HEK293 (cell line): ENCODE data around the gene FKBP8.

Source experiments
- CTCF ChIA-PET: fragments of 350-600 bp; formaldehyde crosslinking; extraction: SDS; loops from one replicate; lab custom pipeline; 2021; ENCODE audit warnings: antibody characterized with exemption; lab: Yijun Ruan, JAX
- POLR2A ChIA-PET: fragments of 300-600 bp; formaldehyde crosslinking; extraction: SDS; loops from one replicate; lab custom pipeline; 2020; ENCODE audit warnings: antibody characterized with exemption, inconsistent platforms; lab: Yijun Ruan, JAX
- H3K27ac ChIP-seq: fragments of 200-500 bp; sonication (Bioruptor generic); 2 replicates; pipeline ENCODE4 v1.5.1; 2014; ENCODE audit warnings: low read depth, low read length, control low read depth, inconsistent platforms; ENCODE audit errors: extremely low read depth
- H3K36me3 ChIP-seq, 2 experiments: fragments of 200-500 bp in 1 of 2; sonication (Bioruptor generic) in 1 of 2; 1 replicate in 1 of 2; 2 replicates in 1 of 2; pipeline ENCODE4 v1.5.1; 2014 to 2017; ENCODE audit warnings: inconsistent platforms in 2 of 2, low read length in 2 of 2; ENCODE audit not compliant: control insufficient read depth in 2 of 2, insufficient read depth in 1 of 2
- H3K4me1 ChIP-seq: fragments of 200-500 bp; sonication (Bioruptor generic); 2 replicates; pipeline ENCODE4 v1.5.1; 2014; ENCODE audit warnings: mild to moderate bottlenecking, low read length, inconsistent platforms; ENCODE audit not compliant: control insufficient read depth, insufficient read depth
- H3K4me3 ChIP-seq: 2 replicates; pipeline ENCODE4 v1.5.1; 2011; ENCODE audit warnings: low read depth, mild to moderate bottlenecking, control low read depth, low read length, moderate library complexity
- H3K9me3 ChIP-seq: fragments of 200-500 bp; sonication (Bioruptor generic); 2 replicates; pipeline ENCODE4 v1.5.1; 2014; ENCODE audit warnings: low read depth, low read length, inconsistent platforms; ENCODE audit not compliant: control insufficient read depth, insufficient read depth
- GLIS1 ChIP-seq: fragments of 450-650 bp; formaldehyde crosslinking; IDR thresholded peaks from 2 replicates; pipeline ENCODE4 v1.5.1; 2016; ENCODE audit warnings: missing biosample characterization, missing genetic modification characterization
- KLF7 ChIP-seq: fragments of 450-650 bp; formaldehyde crosslinking; IDR thresholded peaks from 2 replicates; pipeline ENCODE4 v1.5.1; 2016; ENCODE audit warnings: missing biosample characterization, missing genetic modification characterization, borderline replicate concordance
- MZF1 ChIP-seq: fragments of 450-650 bp; formaldehyde crosslinking; IDR thresholded peaks from 2 replicates; pipeline ENCODE4 v1.5.1; 2017; ENCODE audit warnings: missing biosample characterization, missing genetic modification characterization, borderline replicate concordance
- PRDM1 ChIP-seq: fragments of 450-650 bp; formaldehyde crosslinking; IDR thresholded peaks from 2 replicates; pipeline ENCODE4; 2016; ENCODE audit warnings: missing biosample characterization, missing genetic modification characterization
- SP2 ChIP-seq: fragments of 450-650 bp; formaldehyde crosslinking; IDR thresholded peaks from 2 replicates; pipeline ENCODE4 v1.5.1; 2016; ENCODE audit warnings: missing biosample characterization, missing genetic modification characterization
- ZEB2 ChIP-seq: fragments of 450-650 bp; formaldehyde crosslinking; IDR thresholded peaks from 2 replicates; pipeline ENCODE4 v1.5.1; 2016; ENCODE audit warnings: missing biosample characterization, missing genetic modification characterization
- ZFP41 ChIP-seq: fragments of 450-650 bp; formaldehyde crosslinking; IDR thresholded peaks from 2 replicates; pipeline ENCODE4 v1.5.1; 2016; ENCODE audit warnings: missing biosample characterization, missing genetic modification characterization, borderline replicate concordance
- ZFP69B ChIP-seq: fragments of 450-650 bp; formaldehyde crosslinking; IDR thresholded peaks from 2 replicates; pipeline ENCODE4 v1.5.1; 2016; ENCODE audit warnings: missing biosample characterization, missing genetic modification characterization
- ZIC2 ChIP-seq: fragments of 450-650 bp; formaldehyde crosslinking; IDR thresholded peaks from 2 replicates; pipeline ENCODE4 v1.5.1; 2016; ENCODE audit warnings: missing biosample characterization, missing genetic modification characterization
- ZNF223 ChIP-seq: fragments of 450-650 bp; formaldehyde crosslinking; IDR thresholded peaks from 2 replicates; pipeline ENCODE4 v1.5.1; 2016; ENCODE audit warnings: missing biosample characterization, missing genetic modification characterization
- ZNF248 ChIP-seq: fragments of 450-650 bp; formaldehyde crosslinking; IDR thresholded peaks from 2 replicates; pipeline ENCODE4 v1.5.1; 2017; ENCODE audit warnings: missing biosample characterization, missing genetic modification characterization
- ZNF560 ChIP-seq: fragments of 450-650 bp; formaldehyde crosslinking; IDR thresholded peaks from 2 replicates; pipeline ENCODE4 v1.5.1; 2017; ENCODE audit warnings: missing biosample characterization, missing genetic modification characterization, borderline replicate concordance
- ZNF600 ChIP-seq: fragments of 450-650 bp; formaldehyde crosslinking; IDR thresholded peaks from 2 replicates; pipeline ENCODE4 v1.5.1; 2016; ENCODE audit warnings: missing biosample characterization, missing genetic modification characterization
- ZNF629 ChIP-seq: fragments of 450-650 bp; formaldehyde crosslinking; IDR thresholded peaks from 2 replicates; pipeline ENCODE4 v1.5.1; 2017; ENCODE audit warnings: missing biosample characterization, missing genetic modification characterization
- ZNF843 ChIP-seq: fragments of 450-650 bp; formaldehyde crosslinking; IDR thresholded peaks from 2 replicates; pipeline ENCODE4 v1.5.1; 2016; ENCODE audit warnings: missing biosample characterization, missing genetic modification characterization
- ZSCAN23 ChIP-seq: fragments of 450-650 bp; formaldehyde crosslinking; IDR thresholded peaks from 2 replicates; pipeline ENCODE4 v1.5.1; 2016; ENCODE audit warnings: missing biosample characterization, missing genetic modification characterization
- TF ChIP-seq, protein P1 (sequence below): fragments of 450-650 bp; formaldehyde crosslinking; IDR thresholded peaks from 2 replicates; pipeline ENCODE4 v1.5.1; 2016; ENCODE audit warnings: missing biosample characterization, missing genetic modification characterization
- TF ChIP-seq, protein P2 (sequence below): fragments of 450-650 bp; formaldehyde crosslinking; IDR thresholded peaks from 2 replicates; pipeline ENCODE4 v1.5.1; 2016; ENCODE audit warnings: missing biosample characterization, missing genetic modification characterization
- TF ChIP-seq, protein P3 (sequence below): fragments of 450-650 bp; formaldehyde crosslinking; IDR thresholded peaks from 2 replicates; pipeline ENCODE4 v1.5.1; 2017; ENCODE audit warnings: missing biosample characterization, missing genetic modification characterization
- TF ChIP-seq, protein P4 (sequence below): IDR thresholded peaks from 2 replicates; pipeline ENCODE4 v1.6.1; 2011; ENCODE audit warnings: mild to moderate bottlenecking, low read depth, low read length, borderline replicate concordance

Gene FKBP8

DNA sequence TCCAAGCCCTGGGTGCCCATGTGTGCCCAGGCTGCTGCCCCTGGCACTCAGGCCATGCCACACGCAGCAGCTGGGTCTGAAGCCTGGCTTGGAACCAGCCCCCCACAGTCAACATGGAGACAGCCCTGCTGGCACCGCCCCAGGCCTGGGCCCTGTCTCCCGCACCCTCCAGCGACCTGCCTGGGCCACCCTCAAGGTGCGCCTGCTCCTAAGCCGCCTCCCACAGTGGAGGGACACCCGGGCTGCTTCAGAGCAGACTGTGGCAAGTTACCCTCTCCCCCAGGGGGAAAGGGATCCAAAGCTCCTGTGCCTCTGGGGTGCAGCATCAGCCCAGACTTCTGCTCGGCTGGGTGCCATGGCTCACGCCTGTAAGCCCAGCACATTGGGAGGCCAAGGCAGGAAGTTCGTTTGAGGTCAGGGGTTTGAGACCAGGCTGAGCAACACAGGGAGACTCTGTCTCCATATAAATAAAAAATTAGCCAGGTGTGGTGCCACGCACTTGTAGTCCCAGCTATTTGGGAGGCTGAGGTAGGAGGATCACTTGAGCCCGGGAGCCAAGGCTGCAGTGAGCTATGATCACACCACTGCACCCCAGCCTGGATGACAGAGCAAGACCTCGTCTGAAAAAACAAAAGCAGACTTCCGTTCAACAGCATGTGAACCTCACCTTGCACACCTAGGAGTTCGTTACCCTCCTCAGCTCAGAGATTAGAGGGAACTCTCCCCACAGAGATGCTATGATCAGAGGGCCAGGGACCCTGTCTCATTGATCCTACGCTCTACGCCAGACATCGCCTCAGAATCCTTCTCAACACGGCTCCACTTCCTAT is 37.1 kb downstream of the FKBP8 start:
- H3K9me3 ChIP-seq = no peaks in the 10 kb centered on the region
- ChIA-PET CTCF (interaction anchor here (0.6 to 1.8 kb wide), 12 partner anchors 10 to 490 kb away, joined by 3 to 8 read pairs (median 4); partner anchors contain the start of genes ELL and REX1BD), POLR2A (interaction anchor here (0.8 to 1.7 kb wide), 2 partner anchors 15 to 101 kb away, joined by 3 to 4 read pairs; partner anchors contain the start of gene ELL)
- no peaks in the 10 kb centered on the region for H3K36me3 ChIP-seq
- no peak overlapping the region for H3K4me3 ChIP-seq
- no peaks in the 10 kb centered on the region; the same call in none of the 2 replicates for H3K4me1 ChIP-seq
- TF ChIP-seq, protein P1, sequence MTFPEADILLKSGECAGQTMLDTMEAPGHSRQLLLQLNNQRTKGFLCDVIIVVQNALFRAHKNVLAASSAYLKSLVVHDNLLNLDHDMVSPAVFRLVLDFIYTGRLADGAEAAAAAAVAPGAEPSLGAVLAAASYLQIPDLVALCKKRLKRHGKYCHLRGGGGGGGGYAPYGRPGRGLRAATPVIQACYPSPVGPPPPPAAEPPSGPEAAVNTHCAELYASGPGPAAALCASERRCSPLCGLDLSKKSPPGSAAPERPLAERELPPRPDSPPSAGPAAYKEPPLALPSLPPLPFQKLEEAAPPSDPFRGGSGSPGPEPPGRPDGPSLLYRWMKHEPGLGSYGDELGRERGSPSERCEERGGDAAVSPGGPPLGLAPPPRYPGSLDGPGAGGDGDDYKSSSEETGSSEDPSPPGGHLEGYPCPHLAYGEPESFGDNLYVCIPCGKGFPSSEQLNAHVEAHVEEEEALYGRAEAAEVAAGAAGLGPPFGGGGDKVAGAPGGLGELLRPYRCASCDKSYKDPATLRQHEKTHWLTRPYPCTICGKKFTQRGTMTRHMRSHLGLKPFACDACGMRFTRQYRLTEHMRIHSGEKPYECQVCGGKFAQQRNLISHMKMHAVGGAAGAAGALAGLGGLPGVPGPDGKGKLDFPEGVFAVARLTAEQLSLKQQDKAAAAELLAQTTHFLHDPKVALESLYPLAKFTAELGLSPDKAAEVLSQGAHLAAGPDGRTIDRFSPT (tag by site-specific recombination) = 0 out of 2 replicates have a peak, but pooled peaks have one; percentile 6
- TF ChIP-seq ZIC2 (tag by site-specific recombination) = peak; percentile 82
- peak; percentile 56; the same call in 1 of the 2 replicates for TF ChIP-seq GLIS1
- TF ChIP-seq ZNF223 = peak; percentile 69; the same call in 1 of the 2 replicates
- no peak for TF ChIP-seq ZFP69B
- TF ChIP-seq KLF7 (tag by site-specific recombination) = no peak
- TF ChIP-seq ZNF843 (tag by site-specific recombination) = no peak
- no peak overlapping the region for H3K27ac ChIP-seq

DNA sequence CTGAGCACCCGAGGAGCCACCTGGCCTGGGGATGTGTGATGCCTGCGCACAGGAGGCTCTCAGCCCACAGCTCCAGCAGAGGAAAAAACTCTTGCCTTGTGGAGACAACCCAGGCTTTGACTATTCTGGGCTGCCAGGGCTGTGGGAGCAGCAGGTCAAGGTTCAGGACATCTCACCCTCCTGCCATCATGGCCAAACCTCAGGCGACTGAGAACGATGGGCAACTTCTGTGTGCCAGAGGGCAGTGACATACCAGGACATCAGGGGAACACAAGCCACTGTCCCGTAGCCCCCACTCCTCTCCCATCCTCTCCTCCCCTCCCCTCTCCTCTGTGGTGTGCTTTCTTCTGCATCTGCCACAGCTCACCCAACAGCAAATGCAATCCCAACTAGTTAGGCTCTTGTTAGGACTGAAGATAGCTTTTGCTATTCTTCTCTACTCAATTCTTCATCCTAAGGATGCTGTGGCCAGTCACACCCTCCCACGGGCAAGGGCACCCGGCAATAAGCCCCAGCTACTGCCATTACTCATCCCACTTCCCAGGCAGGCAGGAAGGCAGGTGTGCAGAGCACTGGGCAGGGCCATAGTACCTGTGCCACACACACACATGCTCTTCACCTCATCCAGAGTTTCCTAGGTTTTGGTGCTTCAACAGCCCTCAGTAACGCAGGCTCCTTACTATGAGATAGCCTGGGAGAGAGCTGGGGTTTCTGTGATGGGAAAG is 38.3 kb downstream of the FKBP8 start:
- Histone ChIP-seq H3K4me1 (no peaks in the 10 kb centered on the region; the same call in none of the 2 replicates), H3K27ac (no peak overlapping the region), H3K9me3 (no peaks in the 10 kb centered on the region), H3K4me3 (no peak overlapping the region), H3K36me3 (no peaks in the 10 kb centered on the region)
- TF ChIP-seq ZNF629 (tag by site-specific recombination) (no peak), PRDM1 (tag by site-specific recombination) (no peak), GLIS1 (no peak), ZSCAN23 (tag by site-specific recombination) (no peak)
- POLR2A ChIA-PET = interaction anchor here (0.6 to 1.7 kb wide), 2 partner anchors 17 to 394 kb away, joined by 3 to 4 read pairs; partner anchors contain the start of gene ELL
- CTCF ChIA-PET = interaction anchor here (0.5 to 1.7 kb wide), 7 partner anchors 15 to 487 kb away, joined by 3 to 7 read pairs (median 3); partner anchors contain the start of gene ELL

DNA sequence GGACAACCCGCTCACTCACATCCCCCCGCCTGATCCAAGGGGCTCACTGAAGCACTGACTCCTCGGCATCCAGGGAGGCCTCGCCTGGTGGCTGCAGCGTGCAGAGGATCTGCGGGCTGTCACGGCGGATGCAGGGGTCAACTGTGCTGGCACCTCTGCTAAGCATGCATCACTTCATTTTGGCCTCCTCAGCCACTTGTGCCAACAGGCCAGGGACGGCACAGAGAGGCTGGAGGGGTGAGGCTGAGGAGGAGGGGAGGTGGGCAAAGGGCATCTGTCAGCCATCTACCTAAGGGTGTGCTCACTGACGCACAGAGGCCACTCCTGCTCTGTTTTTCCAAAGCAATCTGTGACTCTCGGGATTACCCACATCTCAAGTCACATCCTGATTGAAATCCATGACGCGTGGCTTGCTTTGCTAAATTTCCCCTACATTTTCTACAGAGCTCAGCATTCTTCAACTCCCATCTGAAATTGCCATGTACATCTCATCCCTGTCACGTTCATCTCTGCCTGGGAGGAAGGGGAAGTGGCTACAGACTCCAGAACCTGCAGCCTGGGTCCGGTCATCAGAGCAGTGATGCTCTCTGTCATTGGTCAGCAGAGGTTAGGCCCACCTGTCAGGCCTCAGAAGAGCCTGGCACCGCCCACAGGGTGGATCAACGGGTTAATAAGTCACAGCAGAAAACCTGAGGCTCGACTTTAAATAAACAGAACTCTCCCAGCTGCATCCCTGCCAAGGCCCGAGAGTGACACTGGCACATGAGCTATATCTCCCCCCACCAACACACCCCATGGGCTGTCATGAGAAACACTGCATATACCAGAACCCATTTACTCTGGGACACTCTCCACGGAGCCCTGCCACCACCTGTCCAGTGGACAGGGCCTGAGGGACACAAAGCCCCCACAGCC is 39.1 kb downstream of the FKBP8 start:
- no peak overlapping the region for H3K4me3 ChIP-seq
- no peaks in the 10 kb centered on the region for H3K9me3 ChIP-seq
- CTCF ChIA-PET = interaction anchor here (1.2 to 2.1 kb wide), 3 partner anchors 17 to 53 kb away, joined by 3 to 6 read pairs (median 4); no protein-coding TSS in a partner anchor
- POLR2A ChIA-PET = interaction anchor here (1.3 kb wide), 1 partner anchor 16 kb away, joined by 3 read pairs; no protein-coding TSS in a partner anchor
- no peak overlapping the region for H3K27ac ChIP-seq
- no peaks in the 10 kb centered on the region; the same call in none of the 2 replicates for H3K4me1 ChIP-seq
- TF ChIP-seq, protein P2, sequence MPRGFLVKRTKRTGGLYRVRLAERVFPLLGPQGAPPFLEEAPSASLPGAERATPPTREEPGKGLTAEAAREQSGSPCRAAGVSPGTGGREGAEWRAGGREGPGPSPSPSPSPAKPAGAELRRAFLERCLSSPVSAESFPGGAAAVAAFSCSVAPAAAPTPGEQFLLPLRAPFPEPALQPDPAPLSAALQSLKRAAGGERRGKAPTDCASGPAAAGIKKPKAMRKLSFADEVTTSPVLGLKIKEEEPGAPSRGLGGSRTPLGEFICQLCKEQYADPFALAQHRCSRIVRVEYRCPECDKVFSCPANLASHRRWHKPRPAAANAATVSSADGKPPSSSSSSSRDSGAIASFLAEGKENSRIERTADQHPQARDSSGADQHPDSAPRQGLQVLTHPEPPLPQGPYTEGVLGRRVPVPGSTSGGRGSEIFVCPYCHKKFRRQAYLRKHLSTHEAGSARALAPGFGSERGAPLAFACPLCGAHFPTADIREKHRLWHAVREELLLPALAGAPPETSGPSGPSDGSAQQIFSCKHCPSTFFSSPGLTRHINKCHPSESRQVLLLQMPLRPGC (tag by site-specific recombination) = no peak
- TF ChIP-seq, protein P3, sequence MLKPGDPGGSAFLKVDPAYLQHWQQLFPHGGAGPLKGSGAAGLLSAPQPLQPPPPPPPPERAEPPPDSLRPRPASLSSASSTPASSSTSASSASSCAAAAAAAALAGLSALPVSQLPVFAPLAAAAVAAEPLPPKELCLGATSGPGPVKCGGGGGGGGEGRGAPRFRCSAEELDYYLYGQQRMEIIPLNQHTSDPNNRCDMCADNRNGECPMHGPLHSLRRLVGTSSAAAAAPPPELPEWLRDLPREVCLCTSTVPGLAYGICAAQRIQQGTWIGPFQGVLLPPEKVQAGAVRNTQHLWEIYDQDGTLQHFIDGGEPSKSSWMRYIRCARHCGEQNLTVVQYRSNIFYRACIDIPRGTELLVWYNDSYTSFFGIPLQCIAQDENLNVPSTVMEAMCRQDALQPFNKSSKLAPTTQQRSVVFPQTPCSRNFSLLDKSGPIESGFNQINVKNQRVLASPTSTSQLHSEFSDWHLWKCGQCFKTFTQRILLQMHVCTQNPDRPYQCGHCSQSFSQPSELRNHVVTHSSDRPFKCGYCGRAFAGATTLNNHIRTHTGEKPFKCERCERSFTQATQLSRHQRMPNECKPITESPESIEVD (tag by site-specific recombination) = no peak
- TF ChIP-seq MZF1 = no peak
- TF ChIP-seq ZNF248 (tag by site-specific recombination) = no peak
- TF ChIP-seq ZNF600 (tag by site-specific recombination) = 0 out of 2 replicates have a peak, but pooled peaks have one; percentile 49
- no peak for TF ChIP-seq ZFP41 (tag by site-specific recombination)
- peak; percentile 44; the same call in 1 of the 2 replicates for TF ChIP-seq SP2
- TF ChIP-seq ZNF560 = no peak
- TF ChIP-seq ZEB2 (tag by site-specific recombination) = no peak
- TF ChIP-seq, protein P4, sequence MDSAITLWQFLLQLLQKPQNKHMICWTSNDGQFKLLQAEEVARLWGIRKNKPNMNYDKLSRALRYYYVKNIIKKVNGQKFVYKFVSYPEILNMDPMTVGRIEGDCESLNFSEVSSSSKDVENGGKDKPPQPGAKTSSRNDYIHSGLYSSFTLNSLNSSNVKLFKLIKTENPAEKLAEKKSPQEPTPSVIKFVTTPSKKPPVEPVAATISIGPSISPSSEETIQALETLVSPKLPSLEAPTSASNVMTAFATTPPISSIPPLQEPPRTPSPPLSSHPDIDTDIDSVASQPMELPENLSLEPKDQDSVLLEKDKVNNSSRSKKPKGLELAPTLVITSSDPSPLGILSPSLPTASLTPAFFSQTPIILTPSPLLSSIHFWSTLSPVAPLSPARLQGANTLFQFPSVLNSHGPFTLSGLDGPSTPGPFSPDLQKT = no peak
- no peaks in the 10 kb centered on the region for H3K36me3 ChIP-seq
